Measurements from ENCODE around the gene TMEM198. TPM values are rescaled to one million over a fixed set of nuclear protein-coding genes. Genes with fewer than 3 reads are reported as not detected.
A peak's percentile ranks its signal among the peaks of the same experiment; 100 is the strongest.

Gene TMEM198
- total and polyA plus RNA-seq, 5 donors from 2014 or later: 0.62 TPM; not detected in 4

DNA sequence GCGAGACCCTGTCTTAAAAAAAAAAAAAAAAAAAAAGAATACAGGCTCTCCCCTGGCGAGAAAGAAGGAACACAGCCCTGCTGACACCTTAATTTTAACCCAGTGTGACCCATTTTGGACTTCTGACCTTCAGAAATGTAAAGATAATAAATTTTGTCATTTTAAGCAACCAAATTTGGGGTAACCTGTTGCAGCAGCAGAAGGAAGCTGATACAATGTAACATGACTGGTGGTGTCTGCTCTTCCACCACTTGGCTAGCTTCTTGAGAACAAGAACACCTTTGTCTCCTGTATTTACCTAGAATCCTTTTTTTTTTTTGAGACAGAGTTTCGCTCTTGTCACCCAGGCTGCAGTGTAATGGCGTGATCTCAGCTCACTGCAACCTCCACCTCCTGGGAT, 47.3 kb downstream of the TMEM198 start:
- H3K4me3 Mint-ChIP-seq: peak overlapping the region in 1 of 4 donors; percentile 76
- peaks cover 0 to 4% (median 0%) of the 10 kb centered on the region in 4 donors for H3K4me1 Mint-ChIP-seq
- no peaks in the 10 kb centered on the region for H3K9me3 ChIP-seq (ENCODE audit: control insufficient read depth in 2 of 2, low read length in 2 of 2)
- H3K36me3 Mint-ChIP-seq: no peaks in the 10 kb centered on the region
- H3K4me3 ChIP-seq (ENCODE audit: low read depth, low read length): no peak overlapping the region
- H3K9me3 Mint-ChIP-seq: peaks cover 0 to 5% (median 0%) of the 10 kb centered on the region in 7 donors
- H3K4me1 ChIP-seq (ENCODE audit: control insufficient read depth, insufficient read depth, low read length, poor library complexity, severe bottlenecking): no peaks in the 10 kb centered on the region
- peaks cover 1% of the 10 kb centered on the region for H3K27me3 ChIP-seq (ENCODE audit: control insufficient read depth, insufficient read depth, low read length)
- DNase-seq (no peak), ATAC-seq (ENCODE audit: low read depth in 2 of 2) (no peak)
- H3K27ac Mint-ChIP-seq: no peak overlapping the region
- H3K27ac ChIP-seq (ENCODE audit: insufficient read depth, low read length, poor library complexity, severe bottlenecking): no peak overlapping the region
- no peaks in the 10 kb centered on the region for H3K36me3 ChIP-seq (ENCODE audit: control insufficient read depth, insufficient read depth, low read length)
- H3K27me3 Mint-ChIP-seq: peaks cover 18% of the 10 kb centered on the region

DNA sequence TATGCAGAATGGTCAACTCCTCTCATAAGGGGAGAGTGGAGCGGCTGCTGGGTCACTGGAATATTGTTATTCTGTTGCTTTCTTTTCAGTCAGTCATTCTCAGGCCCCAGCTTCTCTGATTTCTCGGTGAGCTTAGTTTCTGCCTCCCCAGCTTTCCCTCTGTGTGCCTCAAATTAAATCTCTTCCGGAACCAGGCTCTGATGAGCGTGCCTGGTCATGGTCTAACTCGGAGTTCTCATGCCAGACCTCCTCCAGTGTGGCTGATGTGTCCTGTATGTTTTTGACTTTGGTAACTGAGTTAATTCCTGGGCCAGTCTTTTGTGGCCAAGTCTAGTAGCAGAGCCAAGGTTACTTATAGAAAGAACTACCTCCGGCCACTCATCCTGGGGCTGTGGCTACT, 48.9 kb downstream of the TMEM198 start:
- no peak for ATAC-seq (ENCODE audit: low read depth in 2 of 2)
- Histone ChIP-seq H3K4me3 (ENCODE audit: low read depth, low read length) (no peak overlapping the region), H3K27me3 (ENCODE audit: control insufficient read depth, insufficient read depth, low read length) (no peaks in the 10 kb centered on the region), H3K36me3 (ENCODE audit: control insufficient read depth, insufficient read depth, low read length) (no peaks in the 10 kb centered on the region), H3K9me3 (ENCODE audit: control insufficient read depth in 2 of 2, low read length in 2 of 2) (no peaks in the 10 kb centered on the region), H3K27ac (ENCODE audit: insufficient read depth, low read length, poor library complexity, severe bottlenecking) (no peak overlapping the region), H3K4me1 (ENCODE audit: control insufficient read depth, insufficient read depth, low read length, poor library complexity, severe bottlenecking) (peaks cover 5% of the 10 kb centered on the region)
- H3K27me3 Mint-ChIP-seq: peaks cover 15% of the 10 kb centered on the region
- H3K9me3 Mint-ChIP-seq: peaks cover 0 to 5% (median 0%) of the 10 kb centered on the region in 7 donors
- DNase-seq: no peak
- H3K4me3 Mint-ChIP-seq: peak overlapping the region in 1 of 4 donors; percentile 63
- H3K27ac Mint-ChIP-seq: no peak overlapping the region
- H3K36me3 Mint-ChIP-seq: no peaks in the 10 kb centered on the region
- H3K4me1 Mint-ChIP-seq: peaks cover 4 to 13% (median 7%) of the 10 kb centered on the region in 4 donors

- Histone ChIP-seq H3K4me3 (ENCODE audit: low read depth, low read length) (no peak overlapping the region), H3K27ac (ENCODE audit: insufficient read depth, low read length, poor library complexity, severe bottlenecking) (no peak overlapping the region), H3K27me3 (ENCODE audit: control insufficient read depth, insufficient read depth, low read length) (no peaks in the 10 kb centered on the region), H3K9me3 (ENCODE audit: control insufficient read depth in 2 of 2, low read length in 2 of 2) (no peaks in the 10 kb centered on the region), H3K36me3 (ENCODE audit: control insufficient read depth, insufficient read depth, low read length) (no peaks in the 10 kb centered on the region), H3K4me1 (ENCODE audit: control insufficient read depth, insufficient read depth, low read length, poor library complexity, severe bottlenecking) (peaks cover 7% of the 10 kb centered on the region)
- peaks cover 0 to 5% (median 0%) of the 10 kb centered on the region in 7 donors for H3K9me3 Mint-ChIP-seq
- peaks cover 15% of the 10 kb centered on the region for H3K27me3 Mint-ChIP-seq
- H3K4me1 Mint-ChIP-seq: peaks cover 4 to 17% (median 9%) of the 10 kb centered on the region in 4 donors
- peak overlapping the region in 1 of 4 donors; percentile 63 for H3K4me3 Mint-ChIP-seq
- DNase-seq (no peak), ATAC-seq (ENCODE audit: low read depth in 2 of 2) (no peak)
- no peaks in the 10 kb centered on the region for H3K36me3 Mint-ChIP-seq
- H3K27ac Mint-ChIP-seq: peak overlapping the region in 1 of 3 donors; percentile 18
Observed at GRCh38 chr2:219593154-219593553, 49.3 kb downstream of the TMEM198 start.

DNA sequence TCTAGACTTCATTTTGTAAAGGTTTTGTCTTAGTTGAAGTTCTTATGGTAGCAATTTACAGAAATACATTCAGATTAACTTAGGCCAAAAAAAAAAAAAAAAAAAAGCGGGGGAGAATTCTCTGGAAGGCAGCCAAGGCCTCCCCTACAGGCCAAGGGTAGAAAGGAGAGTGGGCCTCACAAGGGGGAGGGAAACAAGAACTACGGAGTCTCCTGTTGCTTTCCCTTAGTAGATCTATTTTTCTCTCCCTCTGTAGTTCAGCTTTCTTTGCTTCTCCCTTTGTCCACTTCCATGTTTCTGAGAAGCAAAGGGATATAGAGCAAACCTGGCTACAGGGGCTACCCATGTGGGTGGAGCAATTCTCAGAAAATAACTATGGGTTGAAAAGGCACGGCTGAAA, 51.4 kb downstream of the TMEM198 start:
- peaks cover 11% of the 10 kb centered on the region for H3K27me3 Mint-ChIP-seq
- no peaks in the 10 kb centered on the region for H3K36me3 ChIP-seq (ENCODE audit: control insufficient read depth, insufficient read depth, low read length)
- peaks cover 4 to 29% (median 20%) of the 10 kb centered on the region in 4 donors for H3K4me1 Mint-ChIP-seq
- peaks cover 12% of the 10 kb centered on the region for H3K4me1 ChIP-seq (ENCODE audit: control insufficient read depth, insufficient read depth, low read length, poor library complexity, severe bottlenecking)
- ATAC-seq (ENCODE audit: low read depth in 2 of 2) (no peak), DNase-seq (no peak)
- H3K27ac Mint-ChIP-seq: no peak overlapping the region
- H3K4me3 ChIP-seq (ENCODE audit: low read depth, low read length): no peak overlapping the region
- H3K9me3 ChIP-seq (ENCODE audit: control insufficient read depth in 2 of 2, low read length in 2 of 2): no peaks in the 10 kb centered on the region
- H3K4me3 Mint-ChIP-seq: peak overlapping the region in 3 of 4 donors; percentile 52 to 89 (median 53)
- H3K27ac ChIP-seq (ENCODE audit: insufficient read depth, low read length, poor library complexity, severe bottlenecking): no peak overlapping the region
- peaks cover 0 to 5% (median 0%) of the 10 kb centered on the region in 7 donors for H3K9me3 Mint-ChIP-seq
- peaks cover 4% of the 10 kb centered on the region for H3K36me3 Mint-ChIP-seq
- H3K27me3 ChIP-seq (ENCODE audit: control insufficient read depth, insufficient read depth, low read length): no peaks in the 10 kb centered on the region

- Histone ChIP-seq H3K4me1 (ENCODE audit: control insufficient read depth, insufficient read depth, low read length, poor library complexity, severe bottlenecking) (peaks cover 12% of the 10 kb centered on the region), H3K27ac (ENCODE audit: insufficient read depth, low read length, poor library complexity, severe bottlenecking) (peak overlapping the region; percentile 84), H3K9me3 (ENCODE audit: control insufficient read depth in 2 of 2, low read length in 2 of 2) (no peaks in the 10 kb centered on the region), H3K4me3 (ENCODE audit: low read depth, low read length) (peak overlapping the region; percentile 94), H3K36me3 (ENCODE audit: control insufficient read depth, insufficient read depth, low read length) (peaks cover 10% of the 10 kb centered on the region), H3K27me3 (ENCODE audit: control insufficient read depth, insufficient read depth, low read length) (no peaks in the 10 kb centered on the region)
- peak overlapping the region; percentile 97 to 99 (median 97) for H3K4me3 Mint-ChIP-seq
- H3K27me3 Mint-ChIP-seq: peaks cover 8% of the 10 kb centered on the region
- peak overlapping the region; percentile 96 to 99 (median 97) for H3K27ac Mint-ChIP-seq
- no peak for ATAC-seq (ENCODE audit: low read depth in 2 of 2)
- H3K36me3 Mint-ChIP-seq: peaks cover 17% of the 10 kb centered on the region
- peaks cover 4 to 29% (median 23%) of the 10 kb centered on the region in 4 donors for H3K4me1 Mint-ChIP-seq
- no peak for DNase-seq
- peaks cover 0 to 2% (median 0%) of the 10 kb centered on the region in 7 donors for H3K9me3 Mint-ChIP-seq
Observed at GRCh38 chr2:219596954-219597551, 53.2 kb downstream of the TMEM198 start.

DNA sequence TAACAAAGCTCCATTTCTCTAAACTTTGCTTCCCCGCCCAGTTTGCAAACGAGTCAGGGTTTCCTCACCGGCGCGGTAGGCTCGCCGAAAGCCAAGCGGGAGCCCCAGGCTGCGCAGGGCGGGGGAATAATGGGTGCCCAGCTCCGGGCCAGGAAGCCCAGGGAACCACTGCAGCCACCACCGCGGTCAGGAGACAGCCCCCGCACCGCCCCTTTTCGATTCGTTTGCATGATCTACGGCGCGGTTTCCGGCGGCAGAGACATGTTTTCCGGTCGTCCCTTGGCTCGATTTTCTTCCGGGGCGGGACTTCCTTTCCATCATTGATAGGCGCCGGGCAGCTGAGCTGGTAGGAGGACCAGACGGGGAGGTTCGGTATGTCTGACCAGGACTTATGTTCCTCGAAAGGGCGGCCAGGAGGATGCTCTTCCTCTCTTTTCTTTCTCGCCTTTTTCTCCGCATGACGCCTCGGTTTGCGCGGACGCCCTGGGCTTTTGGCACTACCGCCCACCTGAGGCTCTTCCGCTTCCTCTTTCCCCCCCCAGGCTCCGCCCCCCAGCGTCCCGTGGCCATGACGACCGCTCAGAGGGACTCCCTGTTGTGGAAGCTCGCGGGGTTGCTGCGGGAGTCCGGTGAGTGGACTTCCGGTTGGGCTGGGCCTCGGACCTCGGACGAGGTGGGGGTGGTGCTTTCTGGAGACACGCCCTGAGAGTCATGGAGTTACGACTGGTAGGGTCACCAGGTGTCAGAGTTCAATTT, 53.9 kb downstream of the TMEM198 start, which contains the start of gene STK11IP:
TSS of gene STK11IP (plus strand) at position 306 of the 756 bp plus-strand sequence. CDS start at position 569, 263 bp downstream.
- peak; percentile 86 to 89 for ATAC-seq (ENCODE audit: low read depth in 2 of 2)
- no peaks in the 10 kb centered on the region for H3K9me3 Mint-ChIP-seq

DNA sequence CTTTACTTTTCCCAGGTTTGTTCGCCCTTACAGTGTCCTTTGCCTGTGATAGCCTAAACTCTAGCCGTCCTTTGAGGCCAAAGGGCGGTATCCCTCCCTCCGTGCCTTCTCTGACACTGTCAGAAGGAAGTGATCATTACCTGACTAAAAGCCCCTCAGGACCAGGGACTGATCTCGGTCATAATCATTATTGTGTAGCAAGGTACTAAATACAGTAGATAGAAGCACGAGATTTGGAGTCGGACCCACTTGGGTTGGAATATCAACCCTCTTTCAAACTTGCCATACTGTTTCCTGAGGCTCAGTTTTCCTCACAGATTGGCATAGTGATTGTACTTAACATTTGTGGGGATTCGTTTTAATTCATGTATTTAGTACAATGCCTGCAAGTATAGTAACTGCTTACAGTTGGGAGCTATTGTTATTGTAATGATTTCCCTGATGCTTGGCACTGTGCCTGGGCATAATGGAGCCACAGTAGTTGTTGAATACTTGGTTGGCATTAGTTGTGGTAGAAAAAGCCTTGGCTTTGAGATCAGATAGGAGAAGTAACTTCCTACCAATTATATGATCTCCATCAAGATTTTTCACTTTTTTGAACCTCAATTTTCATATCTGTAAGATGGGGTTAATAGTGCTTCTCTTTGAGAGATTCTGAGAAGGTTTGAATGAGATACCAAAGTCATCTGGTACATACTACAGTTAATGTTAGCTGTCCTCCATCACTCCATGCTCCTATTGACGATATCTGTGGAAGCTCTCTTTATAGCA, 54.7 kb downstream of the TMEM198 start:
- no peaks in the 10 kb centered on the region for H3K27me3 ChIP-seq (ENCODE audit: control insufficient read depth, insufficient read depth, low read length)
- peak overlapping the region; percentile 84 for H3K27ac ChIP-seq (ENCODE audit: insufficient read depth, low read length, poor library complexity, severe bottlenecking)
- Mint-ChIP-seq H3K36me3 (peaks cover 24% of the 10 kb centered on the region), H3K4me1 (peaks cover 4 to 29% (median 23%) of the 10 kb centered on the region in 4 donors), H3K9me3 (no peaks in the 10 kb centered on the region), H3K27ac (peak overlapping the region; percentile 96 to 99 (median 97)), H3K4me3 (peak overlapping the region; percentile 97 to 99 (median 97)), H3K27me3 (peaks cover 5% of the 10 kb centered on the region)
- H3K9me3 ChIP-seq (ENCODE audit: control insufficient read depth in 2 of 2, low read length in 2 of 2): no peaks in the 10 kb centered on the region
- no peak for ATAC-seq (ENCODE audit: low read depth in 2 of 2)
- peaks cover 12% of the 10 kb centered on the region for H3K4me1 ChIP-seq (ENCODE audit: control insufficient read depth, insufficient read depth, low read length, poor library complexity, severe bottlenecking)
- H3K4me3 ChIP-seq (ENCODE audit: low read depth, low read length): peak overlapping the region; percentile 94
- no peak for DNase-seq
- peaks cover 16% of the 10 kb centered on the region for H3K36me3 ChIP-seq (ENCODE audit: control insufficient read depth, insufficient read depth, low read length)

More for the DNA sequence above, 53.9 kb downstream of the TMEM198 start, which contains the start of gene STK11IP:
- peaks cover 12% of the 10 kb centered on the region for H3K4me1 ChIP-seq (ENCODE audit: control insufficient read depth, insufficient read depth, low read length, poor library complexity, severe bottlenecking)
- peak within 1 kb of the TSS; percentile 84 for H3K27ac ChIP-seq (ENCODE audit: insufficient read depth, low read length, poor library complexity, severe bottlenecking)
- H3K4me3 Mint-ChIP-seq: peak within 1 kb of the TSS; percentile 97 to 99 (median 97)
- peak within 1 kb of the TSS; percentile 96 to 99 (median 97) for H3K27ac Mint-ChIP-seq
- H3K4me3 ChIP-seq (ENCODE audit: low read depth, low read length): peak within 1 kb of the TSS; percentile 94
- peaks cover 24% of the 10 kb centered on the region for H3K36me3 Mint-ChIP-seq
- H3K4me1 Mint-ChIP-seq: peaks cover 4 to 29% (median 23%) of the 10 kb centered on the region in 4 donors
- no peaks in the 10 kb centered on the region for H3K9me3 ChIP-seq (ENCODE audit: control insufficient read depth in 2 of 2, low read length in 2 of 2)
- peak; percentile 87 to 96 (median 90) for DNase-seq
- H3K27me3 Mint-ChIP-seq: peaks cover 5% of the 10 kb centered on the region
- H3K36me3 ChIP-seq (ENCODE audit: control insufficient read depth, insufficient read depth, low read length): peaks cover 16% of the 10 kb centered on the region
- no peaks in the 10 kb centered on the region for H3K27me3 ChIP-seq (ENCODE audit: control insufficient read depth, insufficient read depth, low read length)
